Gastroesophageal sphincter (tissue), 3 donors: ENCODE measurements around the gene B4GALNT3.

Source experiments
- CTCF ChIP-seq, 4 experiments: fragments of 200-600 bp in 2 of 4; fragments of 450-650 bp in 2 of 4; sonication (generic) in 1 of 4; IDR thresholded peaks; one replicate each; pipeline ENCODE4 v1.5.1; 2017 to 2019; ENCODE audit warnings: antibody characterized with exemption in 4 of 4, mild to moderate bottlenecking in 2 of 4, moderate library complexity in 2 of 4
- EP300 ChIP-seq: sonication (generic); formaldehyde crosslinking; IDR thresholded peaks from one replicate; pipeline ENCODE4 v1.6.1; 2017; ENCODE audit warnings: antibody characterized with exemption, mild to moderate bottlenecking
- POLR2A ChIP-seq, 2 donors: fragments of 450-650 bp; IDR thresholded peaks; one replicate each; pipeline ENCODE4 v1.6.1; 2017; ENCODE audit warnings: antibody characterized with exemption in 2 of 2, mild to moderate bottlenecking in 2 of 2, moderate library complexity in 1 of 2
- POLR2AphosphoS5 ChIP-seq: sonication (generic); formaldehyde crosslinking; IDR thresholded peaks from one replicate; pipeline ENCODE4 v1.6.1; 2017; ENCODE audit warnings: antibody characterized with exemption

- no peak for TF ChIP-seq CTCF (IDR thresholded peaks at IDR 0.05)
- no peak for TF ChIP-seq EP300
- no peak for TF ChIP-seq POLR2AphosphoS5
- no peak for TF ChIP-seq POLR2A (IDR thresholded peaks at IDR 0.05)
Measured at GRCh38 chr12:590206-590750, 130.5 kb downstream of the B4GALNT3 start.
